Measurements from ENCODE around the gene TTC21A.
"Not testable (repeated sequence)": the region's sequence is repeated elsewhere in the genome, so short reads cannot be mapped to it uniquely, and the experiment has no call there.

Gene TTC21A

GRCh38 chr3:39107388-39108199 is at the start of gene TTC21A, which contains the start of gene GORASP1:
TSS of gene TTC21A (plus strand) at chr3:39107680. CDS start at chr3:39107838, 158 bp downstream.
TSS of gene GORASP1 (minus strand) at chr3:39107627. CDS start at chr3:39107541, 86 bp downstream.
- TF ChIP-seq CTCF (IDR thresholded peaks at IDR 0.05; ENCODE audit: extremely low read depth, missing control alignments): no peak
- peak; percentile 89 for DNase-seq (ENCODE audit: low spot score)

- not testable (repeated sequence) for DNase-seq (ENCODE audit: low spot score)
Measured at GRCh38 chr3:39061228-39061627, 46.3 kb upstream of the TTC21A start.

- DNase-seq (ENCODE audit: low spot score): no peak
- no peak for TF ChIP-seq CTCF (IDR thresholded peaks at IDR 0.05; ENCODE audit: extremely low read depth, missing control alignments)
Measured at GRCh38 chr3:39062180-39062579, 45.3 kb upstream of the TTC21A start.

GRCh38 chr3:39063143-39063542 is 44.3 kb upstream of the TTC21A start:
- no peak for TF ChIP-seq CTCF (IDR thresholded peaks at IDR 0.05; ENCODE audit: extremely low read depth, missing control alignments)
- DNase-seq (ENCODE audit: low spot score): no peak

GRCh38 chr3:39064646-39065045 is 42.8 kb upstream of the TTC21A start:
- no peak for TF ChIP-seq CTCF (IDR thresholded peaks at IDR 0.05; ENCODE audit: extremely low read depth, missing control alignments)

GRCh38 chr3:39065197-39065596 is 42.3 kb upstream of the TTC21A start:
- DNase-seq (ENCODE audit: low spot score): peak; percentile 61
- TF ChIP-seq CTCF (IDR thresholded peaks at IDR 0.05; ENCODE audit: extremely low read depth, missing control alignments): peak; percentile 26

More at GRCh38 chr3:39064646-39065045, 42.8 kb upstream of the TTC21A start:
- no peak for DNase-seq (ENCODE audit: low spot score)

- no peak for TF ChIP-seq CTCF (IDR thresholded peaks at IDR 0.05; ENCODE audit: extremely low read depth, missing control alignments)
- DNase-seq (ENCODE audit: low spot score): no peak
Measured at GRCh38 chr3:39067286-39067685, 40.2 kb upstream of the TTC21A start.

- DNase-seq (ENCODE audit: low spot score): no peak
- TF ChIP-seq CTCF (IDR thresholded peaks at IDR 0.05; ENCODE audit: extremely low read depth, missing control alignments): no peak
Measured at GRCh38 chr3:39068556-39068955, 38.9 kb upstream of the TTC21A start.

Data from GM20000 (cell line).